Measurements from ENCODE around the gene ALDH1B1. TPM values are rescaled to one million over a fixed set of nuclear protein-coding genes. Genes with fewer than 3 reads are reported as not detected.

Gene ALDH1B1
- polyA plus RNA-seq, 12 donors = 11.0 to 31.4 (median 19.5) TPM; not detected in 1

DNA sequence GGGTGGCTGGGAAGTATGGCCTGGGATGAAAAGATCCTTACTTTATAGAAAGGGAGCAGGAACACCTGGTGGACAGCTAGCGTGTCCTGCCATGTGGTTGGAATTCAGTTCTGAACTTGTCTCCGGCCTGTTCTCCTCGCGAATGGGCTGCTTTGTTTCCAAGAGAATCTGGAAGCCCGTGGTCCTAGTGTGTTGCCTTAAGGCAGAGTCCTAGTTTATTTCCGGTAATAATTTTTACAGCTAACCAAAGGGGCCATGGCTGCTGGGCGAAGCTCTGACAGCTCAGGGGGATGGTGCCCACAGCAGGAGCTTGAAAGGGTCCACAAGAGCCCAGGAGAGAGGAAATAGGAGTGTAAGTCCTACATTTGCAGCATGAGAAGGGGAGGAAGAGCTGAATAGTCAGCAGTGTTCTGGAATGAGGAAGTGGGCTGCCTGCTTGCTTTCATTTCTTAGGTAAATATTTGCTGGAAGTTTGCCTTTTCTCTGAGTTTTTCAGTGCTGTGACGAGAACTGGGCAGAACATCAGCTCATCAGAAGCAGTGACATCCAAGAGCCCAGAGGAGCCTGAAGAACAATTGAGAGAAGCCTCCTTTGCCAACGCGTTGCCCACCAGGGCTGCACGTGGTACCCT is 44.8 kb downstream of the ALDH1B1 start:
- DNase-seq = no peak

- no peak for DNase-seq
Observed at GRCh38 chr9:38439291-38439915, 46.9 kb downstream of the ALDH1B1 start.

GRCh38 chr9:38439916-38440301 is 47.4 kb downstream of the ALDH1B1 start:
- DNase-seq = no peak

- no peak for DNase-seq
Observed at GRCh38 chr9:38440516-38440915, 48.0 kb downstream of the ALDH1B1 start.

DNA sequence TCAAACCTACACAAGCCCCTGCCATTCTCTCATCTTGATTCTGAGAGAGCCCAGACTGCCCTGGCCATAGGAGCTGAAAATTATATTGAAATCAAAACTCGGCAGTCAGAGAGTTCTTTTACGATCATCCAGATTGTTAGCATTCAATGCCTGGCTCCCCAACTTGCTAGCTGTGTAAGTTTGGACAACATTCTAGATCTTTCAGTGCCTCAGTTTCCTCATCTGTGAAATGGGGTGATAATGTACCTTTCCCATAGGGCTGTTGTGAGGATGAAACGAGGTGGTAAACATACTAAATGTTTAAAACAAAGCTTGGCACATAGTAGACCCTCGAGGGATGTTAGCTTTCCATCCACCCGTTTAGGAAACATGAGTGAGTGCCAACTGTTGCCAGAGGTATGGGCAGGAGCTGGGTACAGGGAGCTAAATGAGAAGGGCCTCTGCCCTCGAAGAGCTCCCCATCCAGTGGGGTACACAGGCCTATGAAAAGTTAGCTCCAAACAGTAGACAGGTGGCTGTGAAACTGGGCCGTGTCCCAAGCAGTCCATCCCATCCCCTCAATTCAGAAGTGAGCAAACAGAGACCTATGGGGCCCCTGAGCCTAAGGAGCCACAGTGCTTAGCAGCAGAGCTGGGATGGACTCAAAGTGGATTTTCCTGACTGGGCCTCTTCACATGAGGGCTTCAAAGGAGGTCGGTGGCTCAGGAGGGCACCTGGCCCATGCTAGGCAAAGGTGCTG is 49.0 kb downstream of the ALDH1B1 start:
- no peak for DNase-seq

DNA sequence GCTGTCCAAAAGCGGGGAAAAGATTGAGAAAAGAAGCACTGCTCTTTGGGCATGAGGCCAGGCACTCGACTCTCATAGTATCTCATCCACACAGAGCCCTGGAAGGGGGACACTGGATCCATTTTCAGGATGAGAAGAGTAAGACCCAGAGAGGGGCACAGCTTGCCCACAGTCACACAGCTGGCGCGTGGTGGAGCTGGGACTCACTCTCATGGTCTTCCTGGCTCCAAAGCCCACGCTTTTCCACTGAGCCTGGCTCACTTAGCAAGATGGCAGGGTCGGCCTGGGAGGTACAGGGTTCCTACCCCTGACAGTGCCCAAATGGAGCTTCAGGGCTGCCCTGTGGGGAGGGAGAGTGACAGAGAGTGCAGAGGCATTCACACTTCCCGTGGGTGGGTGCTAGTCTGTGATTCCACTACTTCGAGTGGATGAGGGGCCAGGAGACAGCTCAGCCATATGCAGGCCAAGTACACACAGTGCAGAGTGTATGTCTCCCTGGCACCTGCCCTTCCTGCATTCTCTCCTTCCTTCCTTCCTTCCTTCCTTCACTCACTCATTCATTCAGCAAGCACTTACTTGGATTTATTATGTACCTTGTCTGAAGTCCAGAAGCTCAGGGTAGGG is 50.1 kb downstream of the ALDH1B1 start:
- DNase-seq = no peak

GRCh38 chr9:38443181-38443580 is 50.7 kb downstream of the ALDH1B1 start:
- DNase-seq = no peak

- no peak for DNase-seq
Observed at GRCh38 chr9:38443597-38443996, 51.1 kb downstream of the ALDH1B1 start.

DNA sequence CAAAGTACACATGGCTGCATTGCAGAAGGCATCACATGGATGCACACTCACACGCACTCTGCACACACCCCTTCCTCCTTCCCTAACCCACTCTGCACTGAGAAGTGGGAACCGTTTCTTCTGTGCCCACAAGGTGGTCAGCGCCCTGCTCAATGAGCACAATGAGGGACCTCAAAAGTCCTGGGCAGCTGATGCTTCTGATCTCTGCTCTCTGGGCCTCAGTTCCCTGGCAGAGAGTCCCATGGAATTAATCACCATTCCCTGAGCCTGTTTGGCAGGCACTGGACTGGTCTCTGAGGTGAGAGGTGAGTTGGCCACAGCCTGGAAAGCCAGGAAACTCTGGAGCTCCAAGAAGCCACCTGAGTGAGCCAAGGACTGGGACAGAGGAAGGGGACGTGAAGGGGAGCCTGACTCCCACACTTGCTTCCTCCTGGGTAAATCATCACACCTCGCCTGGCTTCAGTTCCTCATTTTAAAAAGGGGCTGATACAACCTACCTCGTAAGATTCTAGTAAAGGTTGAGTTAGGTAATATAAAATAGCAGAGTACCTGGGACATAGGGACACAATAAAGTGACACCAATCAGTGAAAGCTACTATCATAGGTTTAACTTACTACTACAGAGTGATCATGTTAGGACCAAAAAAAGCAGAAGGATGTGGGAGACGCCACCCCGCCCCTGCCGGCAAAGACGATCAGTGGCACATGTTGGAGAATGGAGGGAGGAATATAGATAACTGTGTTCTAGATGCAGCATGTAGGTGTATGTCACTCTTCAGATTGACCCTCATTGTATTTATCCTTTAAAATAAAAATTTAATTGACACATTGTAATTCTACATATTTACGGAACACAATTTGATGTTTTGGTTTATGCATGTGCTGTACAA is 52.9 kb downstream of the ALDH1B1 start:
- no peak for DNase-seq

GRCh38 chr9:38447703-38448102 is 55.2 kb downstream of the ALDH1B1 start:
- DNase-seq = no peak

Other genes starting within 250 kb of the ALDH1B1 start
- gene IGFBPL1, start 31.8 kb downstream of the ALDH1B1 start, polyA plus RNA-seq (ENCODE audit: insufficient read length in 12 of 12) = 1 to 10 TPM in 7 of 12 donors, under 1 TPM in 3, not detected in 2; 0.60 to 2.0 (median 1.1) TPM
- gene ANKRD18A, start 227.9 kb downstream of the ALDH1B1 start, polyA plus RNA-seq (ENCODE audit: insufficient read length in 12 of 12) = 1 to 10 TPM in 1 of 12 donors, under 1 TPM in 4, not detected in 7; 0.07 to 1.2 (median 0.28) TPM